Measurements from ENCODE around the gene MYADM. TPM values are rescaled to one million over a fixed set of nuclear protein-coding genes. Genes with fewer than 3 reads are reported as not detected.

The MYADM gene
- total RNA-seq, 1 donor from 2014 or later = 270 TPM

DNA sequence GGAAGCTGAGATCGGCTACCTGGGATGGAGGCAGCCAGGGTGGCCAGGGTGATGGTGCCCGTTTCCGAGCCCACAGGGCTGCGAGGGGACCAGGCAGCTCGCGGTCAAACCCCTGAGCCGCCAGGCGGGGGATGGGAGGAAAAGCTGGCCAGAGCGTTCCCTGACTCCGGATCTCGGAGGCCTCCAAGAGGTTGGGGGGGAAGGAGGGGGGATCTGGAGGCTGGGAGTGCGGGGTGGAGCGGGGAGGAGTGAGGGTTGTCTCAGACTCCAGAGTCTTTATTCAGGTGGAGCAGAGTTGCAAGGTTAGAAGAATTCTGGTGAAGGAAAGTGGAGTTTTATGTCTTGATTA is 42.5 kb downstream of the MYADM start:
- no peak for DNase-seq (ENCODE audit: low spot score)

DNA sequence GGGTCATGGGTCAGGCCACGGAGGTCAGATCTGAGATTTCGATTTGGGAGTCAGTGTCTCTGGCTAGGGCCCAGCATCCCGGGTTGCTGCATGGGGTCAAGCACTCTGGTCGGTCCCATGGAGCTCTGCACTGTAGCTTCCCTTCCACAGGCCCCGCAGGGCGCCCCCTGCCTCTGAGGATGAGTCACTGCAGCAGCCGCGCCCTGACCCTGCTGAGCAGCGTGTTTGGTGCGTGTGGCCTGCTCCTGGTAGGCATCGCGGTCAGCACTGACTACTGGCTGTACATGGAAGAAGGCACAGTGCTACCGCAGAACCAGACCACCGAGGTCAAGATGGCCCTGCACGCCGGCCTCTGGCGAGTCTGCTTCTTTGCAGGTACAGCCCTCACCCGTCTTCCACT is 45.0 kb downstream of the MYADM start:
- no peak for DNase-seq (ENCODE audit: low spot score)

DNA sequence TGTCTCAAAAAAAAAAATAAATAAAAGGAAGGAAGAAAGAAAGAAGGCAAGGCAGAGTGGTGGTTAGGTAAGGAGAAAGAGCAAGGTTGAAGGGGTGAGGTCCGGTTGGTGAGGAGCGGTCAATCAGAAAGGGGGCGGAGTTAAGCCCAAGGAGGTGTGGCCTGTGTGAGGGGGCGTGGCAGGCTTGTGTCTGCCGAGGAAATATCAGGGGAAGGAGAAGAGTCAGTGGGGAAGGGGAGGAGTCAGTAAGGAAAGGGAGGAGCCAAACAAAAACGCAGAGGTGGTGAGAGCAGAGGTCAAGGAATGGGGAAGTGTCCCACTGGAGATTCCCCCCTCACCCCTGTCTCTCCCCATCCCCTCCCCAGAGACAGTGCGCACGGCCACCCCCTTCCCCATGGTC is 47.3 kb downstream of the MYADM start:
- DNase-seq (ENCODE audit: low spot score) = no peak

DNA sequence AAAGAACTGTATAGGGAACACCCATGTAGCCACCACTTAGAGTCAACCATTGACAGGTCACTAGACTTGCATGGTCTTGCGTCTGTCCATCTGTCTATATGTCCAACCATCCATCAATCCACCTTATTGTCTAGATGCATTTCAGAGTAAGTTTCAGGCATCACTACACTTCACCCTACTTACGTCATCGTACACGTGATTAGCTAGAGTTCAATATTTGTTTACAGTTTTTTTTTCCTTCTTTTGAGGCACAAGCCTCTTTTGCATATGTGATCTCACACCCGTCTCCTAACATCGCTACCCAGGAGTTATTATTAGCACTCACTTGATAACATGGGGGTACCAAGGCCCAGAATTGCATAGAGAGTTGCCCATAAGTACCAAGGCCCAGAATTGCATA is 48.3 kb downstream of the MYADM start:
- DNase-seq (ENCODE audit: low spot score) = no peak

DNA sequence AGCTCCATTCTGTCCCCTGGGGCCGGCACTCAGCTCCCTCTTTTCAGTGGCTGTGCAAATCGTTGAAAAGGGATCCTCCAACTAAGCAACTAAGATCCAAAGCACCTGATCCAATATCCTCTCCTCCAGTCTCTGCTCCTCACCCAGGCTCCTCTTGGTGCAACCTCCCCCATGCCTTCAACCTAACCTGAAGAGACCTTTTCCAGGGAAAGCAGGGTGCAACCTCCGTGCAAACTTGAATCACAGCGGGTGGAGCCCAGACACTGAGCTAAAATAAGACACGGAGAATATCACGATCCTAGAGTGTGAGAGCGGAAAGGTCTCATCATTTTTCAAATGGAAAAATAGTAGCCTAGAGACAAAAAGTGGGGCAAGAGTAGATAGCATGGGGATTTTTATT is 49.7 kb downstream of the MYADM start:
- no peak for DNase-seq (ENCODE audit: low spot score)

Other genes starting within 250 kb of the MYADM start
- gene DPRX, start 235.9 kb upstream of the MYADM start, total RNA-seq = not detected
- gene NLRP12, start 43.6 kb upstream of the MYADM start, total RNA-seq = 4.4 TPM
- gene PRKCG, start 14.3 kb downstream of the MYADM start, total RNA-seq = not detected
- not detected for gene CACNG7, start 41.4 kb downstream of the MYADM start, total RNA-seq
- gene CACNG8, start 95.1 kb downstream of the MYADM start, total RNA-seq = not detected
- gene CACNG6, start 123.8 kb downstream of the MYADM start, total RNA-seq = not detected
- not detected for gene VSTM1, start 196.0 kb downstream of the MYADM start, total RNA-seq
- not detected for gene TARM1, start 213.5 kb downstream of the MYADM start, total RNA-seq
- 6.6 TPM for gene OSCAR, start 232.9 kb downstream of the MYADM start, total RNA-seq
- 113 TPM for gene NDUFA3, start 235.0 kb downstream of the MYADM start, total RNA-seq
- gene TFPT, start 247.8 kb downstream of the MYADM start, total RNA-seq = 16.7 TPM
- 45.5 TPM for gene PRPF31, start 247.9 kb downstream of the MYADM start, total RNA-seq

Data from mesenteric fat pad (tissue), 1 donor.